ENCODE data around the gene ARID1A.

Gene ARID1A

DNA sequence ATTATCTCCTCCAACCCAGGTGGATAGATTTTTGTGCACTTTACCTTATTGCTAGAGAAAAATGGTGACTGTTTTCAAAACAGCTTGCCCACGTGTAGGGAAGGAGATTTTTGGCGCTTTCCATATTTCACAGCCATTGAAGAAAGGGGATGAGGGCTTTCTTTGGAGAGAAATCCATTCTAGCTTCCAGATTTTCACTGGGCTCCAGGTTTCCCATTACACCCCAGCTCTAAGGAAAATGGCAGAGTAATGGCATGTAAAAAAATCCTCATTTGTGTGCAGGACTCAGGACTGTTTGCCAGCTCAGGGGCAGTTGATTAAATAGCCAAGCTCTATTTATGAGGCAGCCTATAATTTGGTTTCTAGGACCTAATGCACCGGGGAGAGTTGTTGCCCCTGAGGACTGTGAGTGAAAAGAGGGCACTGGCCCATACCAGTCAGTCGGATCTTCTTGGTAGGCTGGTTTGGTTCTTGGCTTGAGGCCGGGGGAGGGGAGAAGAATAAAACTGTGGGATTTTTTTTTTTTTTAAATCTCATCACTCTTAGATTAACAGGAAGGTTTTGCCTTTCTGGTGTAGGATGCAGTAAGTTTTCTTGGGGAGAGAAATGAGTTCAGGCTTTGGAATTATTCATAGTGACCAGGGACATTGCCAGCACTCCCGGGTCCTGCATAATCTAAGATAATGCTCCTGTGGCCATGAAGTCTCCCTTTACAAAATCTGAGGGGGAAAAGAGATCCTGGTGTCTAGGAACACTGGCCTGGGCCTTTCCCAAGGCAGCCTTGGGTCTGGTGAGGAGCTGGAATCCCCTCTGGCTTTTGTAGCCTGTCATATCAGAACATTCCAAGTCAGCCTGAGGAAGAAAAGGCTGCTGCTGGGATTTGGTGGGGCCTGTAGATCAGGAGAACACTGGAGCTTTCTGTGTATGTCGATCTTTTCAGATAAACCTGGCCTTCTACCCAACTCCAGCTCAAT, 1.9 kb upstream of the ARID1A start:
- H3K4me1 Mint-ChIP-seq (ENCODE audit: low read depth), result peaks cover 37% of the 10 kb centered on the region
- H3K36me3 Mint-ChIP-seq (ENCODE audit: low read depth), result peaks cover 3% of the 10 kb centered on the region
- H3K4me3 Mint-ChIP-seq, result peak overlapping the region; percentile 83
- H3K27me3 Mint-ChIP-seq, result no peaks in the 10 kb centered on the region
- H3K27ac Mint-ChIP-seq, result peak overlapping the region; percentile 96
- no peaks in the 10 kb centered on the region for H3K9me3 Mint-ChIP-seq
- DNase-seq, result no peak

DNA sequence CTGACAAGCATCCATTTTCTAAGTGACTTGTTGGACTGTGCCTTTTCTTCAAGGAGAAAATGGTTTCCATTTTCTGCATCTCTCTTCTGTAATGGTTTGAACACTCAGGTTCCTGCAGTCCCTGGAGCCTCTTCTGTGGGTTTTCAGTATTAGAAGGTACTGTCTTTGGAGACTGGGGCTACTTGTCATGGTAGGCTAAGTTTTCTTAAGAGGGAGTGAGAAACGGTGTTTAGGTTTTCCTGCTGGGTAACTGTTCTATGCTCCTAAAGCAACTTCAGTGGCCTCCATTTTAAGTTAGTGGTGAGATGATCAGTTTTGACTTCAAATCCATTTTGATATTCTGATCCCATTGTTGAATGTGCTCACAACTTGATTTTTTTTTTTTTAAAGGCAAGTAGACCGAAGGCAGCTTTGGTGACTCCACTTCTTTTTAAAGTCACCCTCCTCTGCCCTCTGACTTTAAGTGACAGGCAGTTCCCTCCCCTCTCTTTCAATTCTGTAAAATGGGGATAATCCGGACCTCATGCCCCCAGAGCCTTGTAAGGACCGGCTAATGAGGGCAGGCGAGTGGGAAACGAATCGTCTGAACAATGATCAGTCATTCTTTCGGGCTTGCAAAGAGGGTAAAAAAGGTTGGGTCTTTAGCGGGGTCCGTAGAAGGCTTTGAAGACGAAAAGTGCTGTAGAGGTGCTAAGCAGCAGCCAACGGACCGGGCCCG, 1.0 kb upstream of the ARID1A start:
- peaks cover 3% of the 10 kb centered on the region for H3K36me3 Mint-ChIP-seq (ENCODE audit: low read depth)
- peak overlapping the region; percentile 96 for H3K27ac Mint-ChIP-seq
- peak overlapping the region; percentile 83 for H3K4me3 Mint-ChIP-seq
- H3K27me3 Mint-ChIP-seq, result no peaks in the 10 kb centered on the region
- H3K4me1 Mint-ChIP-seq (ENCODE audit: low read depth), result peaks cover 37% of the 10 kb centered on the region
- no peak for DNase-seq
- no peaks in the 10 kb centered on the region for H3K9me3 Mint-ChIP-seq

DNA sequence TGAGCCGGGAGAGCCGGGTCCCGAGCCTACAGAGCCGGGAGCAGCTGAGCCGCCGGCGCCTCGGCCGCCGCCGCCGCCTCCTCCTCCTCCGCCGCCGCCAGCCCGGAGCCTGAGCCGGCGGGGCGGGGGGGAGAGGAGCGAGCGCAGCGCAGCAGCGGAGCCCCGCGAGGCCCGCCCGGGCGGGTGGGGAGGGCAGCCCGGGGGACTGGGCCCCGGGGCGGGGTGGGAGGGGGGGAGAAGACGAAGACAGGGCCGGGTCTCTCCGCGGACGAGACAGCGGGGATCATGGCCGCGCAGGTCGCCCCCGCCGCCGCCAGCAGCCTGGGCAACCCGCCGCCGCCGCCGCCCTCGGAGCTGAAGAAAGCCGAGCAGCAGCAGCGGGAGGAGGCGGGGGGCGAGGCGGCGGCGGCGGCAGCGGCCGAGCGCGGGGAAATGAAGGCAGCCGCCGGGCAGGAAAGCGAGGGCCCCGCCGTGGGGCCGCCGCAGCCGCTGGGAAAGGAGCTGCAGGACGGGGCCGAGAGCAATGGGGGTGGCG, 371 bp downstream of the ARID1A start:
- Mint-ChIP-seq H3K27me3 (no peaks in the 10 kb centered on the region), H3K4me3 (peak overlapping the region; percentile 62), H3K36me3 (ENCODE audit: low read depth) (peaks cover 3% of the 10 kb centered on the region), H3K9me3 (no peaks in the 10 kb centered on the region), H3K27ac (no peak overlapping the region), H3K4me1 (ENCODE audit: low read depth) (peaks cover 35% of the 10 kb centered on the region)
- DNase-seq, result no peak

DNA sequence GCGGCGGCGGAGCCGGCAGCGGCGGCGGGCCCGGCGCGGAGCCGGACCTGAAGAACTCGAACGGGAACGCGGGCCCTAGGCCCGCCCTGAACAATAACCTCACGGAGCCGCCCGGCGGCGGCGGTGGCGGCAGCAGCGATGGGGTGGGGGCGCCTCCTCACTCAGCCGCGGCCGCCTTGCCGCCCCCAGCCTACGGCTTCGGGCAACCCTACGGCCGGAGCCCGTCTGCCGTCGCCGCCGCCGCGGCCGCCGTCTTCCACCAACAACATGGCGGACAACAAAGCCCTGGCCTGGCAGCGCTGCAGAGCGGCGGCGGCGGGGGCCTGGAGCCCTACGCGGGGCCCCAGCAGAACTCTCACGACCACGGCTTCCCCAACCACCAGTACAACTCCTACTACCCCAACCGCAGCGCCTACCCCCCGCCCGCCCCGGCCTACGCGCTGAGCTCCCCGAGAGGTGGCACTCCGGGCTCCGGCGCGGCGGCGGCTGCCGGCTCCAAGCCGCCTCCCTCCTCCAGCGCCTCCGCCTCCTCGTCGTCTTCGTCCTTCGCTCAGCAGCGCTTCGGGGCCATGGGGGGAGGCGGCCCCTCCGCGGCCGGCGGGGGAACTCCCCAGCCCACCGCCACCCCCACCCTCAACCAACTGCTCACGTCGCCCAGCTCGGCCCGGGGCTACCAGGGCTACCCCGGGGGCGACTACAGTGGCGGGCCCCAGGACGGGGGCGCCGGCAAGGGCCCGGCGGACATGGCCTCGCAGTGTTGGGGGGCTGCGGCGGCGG, 1.0 kb downstream of the ARID1A start:
- H3K9me3 Mint-ChIP-seq, result no peaks in the 10 kb centered on the region
- peaks cover 3% of the 10 kb centered on the region for H3K36me3 Mint-ChIP-seq (ENCODE audit: low read depth)
- H3K27me3 Mint-ChIP-seq, result no peaks in the 10 kb centered on the region
- H3K27ac Mint-ChIP-seq, result peak overlapping the region; percentile 87
- H3K4me1 Mint-ChIP-seq (ENCODE audit: low read depth), result peaks cover 32% of the 10 kb centered on the region
- no peak overlapping the region for H3K4me3 Mint-ChIP-seq
- DNase-seq, result peak; percentile 82

DNA sequence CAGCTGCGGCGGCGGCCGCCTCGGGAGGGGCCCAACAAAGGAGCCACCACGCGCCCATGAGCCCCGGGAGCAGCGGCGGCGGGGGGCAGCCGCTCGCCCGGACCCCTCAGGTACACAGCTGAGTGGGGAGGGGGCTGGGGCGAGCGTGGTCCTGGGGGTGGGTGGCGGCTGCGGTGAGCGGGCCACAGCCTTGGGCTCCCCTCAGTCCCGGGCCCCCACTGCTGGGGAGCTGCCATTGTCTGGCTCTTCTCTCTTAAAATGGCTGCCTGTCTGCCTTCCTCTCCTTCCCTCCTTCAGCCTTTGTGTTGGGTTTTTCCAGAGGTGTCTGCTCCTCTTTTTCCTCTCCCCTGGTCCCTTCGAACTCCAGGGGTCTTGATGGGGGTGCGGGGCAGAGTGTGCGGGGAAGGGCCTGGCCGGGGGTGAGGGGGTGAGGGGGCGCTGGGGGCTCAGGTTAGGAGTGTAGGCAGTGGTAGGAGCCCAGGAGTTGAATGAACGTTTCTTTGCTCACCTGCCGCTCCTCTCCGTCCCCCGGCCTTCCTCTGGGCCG, 1.7 kb downstream of the ARID1A start:
- Mint-ChIP-seq H3K4me3 (no peak overlapping the region), H3K4me1 (ENCODE audit: low read depth) (peaks cover 26% of the 10 kb centered on the region), H3K9me3 (no peaks in the 10 kb centered on the region)

DNA sequence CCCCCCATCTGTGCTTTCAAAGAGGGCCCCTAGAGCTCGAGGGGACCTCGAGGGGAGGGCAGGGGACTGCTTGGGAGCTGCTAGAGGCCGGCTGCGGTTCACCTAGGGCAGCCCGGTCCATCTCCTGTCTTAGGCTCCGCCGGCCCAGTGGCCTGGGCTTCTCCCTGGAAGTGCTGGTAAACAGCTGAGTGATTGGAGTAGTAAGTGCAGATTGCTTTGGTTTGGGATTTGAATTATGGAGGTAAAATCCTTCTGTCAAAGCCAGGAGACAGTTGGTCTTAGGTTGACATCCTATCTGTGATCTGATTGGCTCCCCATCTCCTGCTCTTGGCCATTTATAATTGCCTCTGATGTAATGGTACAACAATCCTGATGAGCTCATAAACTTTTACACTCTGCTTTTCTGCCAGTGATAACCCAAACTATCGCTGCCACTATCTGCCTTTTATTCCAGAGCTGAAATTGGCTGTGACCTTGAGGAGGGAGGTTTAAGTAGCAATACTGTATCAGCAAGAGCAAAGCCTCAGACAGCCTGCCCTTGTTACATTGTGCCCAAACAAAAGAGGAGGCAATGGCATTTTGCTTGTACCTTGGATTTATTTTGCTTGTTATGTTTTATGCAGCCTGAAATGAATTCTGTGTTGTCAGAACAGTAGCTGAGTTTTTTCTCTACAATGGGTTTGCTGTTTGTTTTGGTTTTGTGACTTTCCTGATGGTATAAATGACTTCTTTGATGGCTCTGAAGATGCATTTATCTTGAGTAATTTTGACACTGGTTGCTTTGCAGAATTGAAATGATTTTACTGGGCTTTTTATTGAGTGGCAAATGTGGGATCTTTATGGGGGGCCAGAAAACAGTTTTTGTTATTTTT, 2.4 kb downstream of the ARID1A start:
- Mint-ChIP-seq H3K27ac (no peak overlapping the region), H3K9me3 (no peaks in the 10 kb centered on the region)

More for the DNA sequence above, 1.7 kb downstream of the ARID1A start:
- DNase-seq, result peak; percentile 72
- Mint-ChIP-seq H3K27ac (no peak overlapping the region), H3K27me3 (no peaks in the 10 kb centered on the region), H3K36me3 (ENCODE audit: low read depth) (peaks cover 3% of the 10 kb centered on the region)

DNA sequence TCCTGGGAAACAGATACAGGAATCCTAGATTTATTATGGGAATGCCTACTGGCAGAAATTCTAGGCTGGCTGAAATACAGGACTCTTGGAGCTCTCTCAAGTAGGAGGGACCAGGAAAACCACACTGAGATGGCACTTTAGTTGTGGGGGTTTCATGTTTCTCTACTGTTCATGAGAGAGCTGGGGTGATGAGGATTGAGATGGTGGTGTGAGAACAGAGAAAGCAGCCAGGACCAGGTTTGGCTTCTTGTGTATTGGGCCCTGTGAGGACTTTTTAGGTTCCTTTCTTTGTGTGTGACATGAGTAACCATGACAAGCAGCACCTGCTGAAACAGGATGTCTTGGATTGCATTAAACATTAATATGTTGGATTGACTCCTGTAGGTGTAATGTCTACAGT, 4.9 kb downstream of the ARID1A start:
- DNase-seq, result no peak
- Mint-ChIP-seq H3K27ac (no peak overlapping the region), H3K9me3 (no peaks in the 10 kb centered on the region), H3K4me1 (ENCODE audit: low read depth) (peaks cover 9% of the 10 kb centered on the region), H3K4me3 (no peak overlapping the region), H3K27me3 (no peaks in the 10 kb centered on the region), H3K36me3 (ENCODE audit: low read depth) (no peaks in the 10 kb centered on the region)

More for the DNA sequence above, 2.4 kb downstream of the ARID1A start:
- Mint-ChIP-seq H3K27me3 (no peaks in the 10 kb centered on the region), H3K36me3 (ENCODE audit: low read depth) (peaks cover 3% of the 10 kb centered on the region), H3K4me1 (ENCODE audit: low read depth) (peaks cover 19% of the 10 kb centered on the region), H3K4me3 (no peak overlapping the region)
- DNase-seq, result no peak

DNA sequence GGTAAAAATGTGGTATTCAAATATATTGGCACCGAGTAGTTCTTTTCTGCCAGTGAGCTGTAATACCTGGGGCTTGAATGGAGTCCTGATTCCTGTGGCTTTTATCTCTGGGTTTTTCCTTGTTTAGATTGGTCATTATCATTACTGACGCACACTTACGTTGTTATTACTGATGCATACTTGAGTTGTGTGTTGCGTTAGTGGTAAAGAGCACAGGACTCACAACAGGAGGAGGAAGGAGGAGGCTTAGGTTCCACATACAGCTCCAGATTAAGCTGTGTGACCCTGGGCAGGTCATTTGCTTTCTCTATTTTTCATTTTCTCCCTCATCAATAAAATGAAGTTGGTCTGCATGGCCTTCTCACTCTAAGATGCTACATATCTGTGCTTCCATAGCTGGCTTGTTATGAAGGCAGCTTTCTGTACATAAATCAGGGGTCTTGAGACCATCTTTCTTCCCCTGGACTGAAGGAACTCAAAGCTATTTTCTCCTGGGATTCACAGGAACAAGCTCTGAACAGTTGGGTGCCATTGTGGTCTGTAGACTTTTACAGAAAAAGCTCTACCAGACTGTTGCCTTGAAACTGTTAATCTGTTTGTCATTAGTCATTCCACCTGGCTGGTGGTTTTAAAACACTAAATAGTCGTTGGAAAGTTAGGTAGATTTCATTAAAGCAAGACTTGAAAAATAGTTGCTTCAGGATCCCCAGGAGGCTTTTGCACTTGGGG, 5.6 kb downstream of the ARID1A start:
- H3K27me3 Mint-ChIP-seq, result no peaks in the 10 kb centered on the region
- no peak for DNase-seq
- H3K27ac Mint-ChIP-seq, result no peak overlapping the region
- H3K36me3 Mint-ChIP-seq (ENCODE audit: low read depth), result no peaks in the 10 kb centered on the region
- H3K4me3 Mint-ChIP-seq, result no peak overlapping the region
- H3K4me1 Mint-ChIP-seq (ENCODE audit: low read depth), result peaks cover 17% of the 10 kb centered on the region
- H3K9me3 Mint-ChIP-seq, result no peaks in the 10 kb centered on the region

DNA sequence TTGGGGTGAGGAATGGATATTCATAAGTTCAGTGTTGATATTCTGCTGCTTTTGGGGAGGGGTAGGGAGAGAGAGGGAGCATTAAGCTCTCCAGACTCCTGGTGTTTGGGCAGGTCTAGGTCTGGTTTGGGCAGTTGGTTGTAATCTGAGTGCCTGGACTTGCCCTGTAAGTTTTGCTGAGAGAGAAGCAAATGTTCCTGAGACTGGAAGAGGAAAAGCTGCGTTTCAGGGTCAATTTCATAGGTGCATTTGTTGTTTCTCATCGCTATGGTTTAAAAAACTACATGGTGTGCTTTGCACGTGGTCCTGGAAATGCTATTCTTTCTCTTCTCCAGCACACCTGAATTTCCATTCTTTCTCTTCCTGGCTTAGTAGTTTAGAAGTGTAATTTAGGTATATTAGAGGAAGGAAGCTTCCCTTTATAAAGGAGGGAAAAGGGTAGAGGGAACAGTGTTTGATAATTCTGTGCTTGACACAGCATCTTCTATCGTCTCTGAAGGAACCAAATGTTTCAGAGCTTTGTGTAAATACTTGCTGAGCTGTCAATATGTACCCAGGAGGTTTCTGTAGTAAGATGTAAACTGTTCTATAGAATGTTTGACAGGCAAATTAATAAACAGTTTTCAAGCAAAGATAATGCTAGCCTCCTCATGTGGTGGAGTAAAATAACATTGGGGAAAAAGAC, 6.3 kb downstream of the ARID1A start:
- no peaks in the 10 kb centered on the region for H3K27me3 Mint-ChIP-seq

DNA sequence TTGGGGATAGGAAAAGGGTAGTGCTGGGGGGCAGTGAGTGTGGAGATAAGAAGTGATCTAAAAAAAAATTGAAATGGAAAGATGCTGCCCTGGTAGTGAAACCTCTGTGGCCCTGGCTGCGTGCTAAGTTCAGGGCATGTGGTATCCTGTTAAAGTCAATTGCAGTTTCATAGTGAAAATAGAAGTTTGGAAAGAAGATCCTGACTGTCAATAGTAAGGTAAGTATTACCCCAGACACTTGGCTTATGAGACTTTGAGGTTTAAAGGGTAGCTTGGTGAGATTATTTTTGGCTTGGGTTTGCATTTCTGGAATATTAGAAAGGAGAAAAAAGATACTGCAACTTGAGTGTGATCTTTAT, 6.8 kb downstream of the ARID1A start:
- Mint-ChIP-seq H3K4me1 (ENCODE audit: low read depth) (peaks cover 27% of the 10 kb centered on the region), H3K27ac (no peak overlapping the region), H3K9me3 (no peaks in the 10 kb centered on the region), H3K4me3 (no peak overlapping the region), H3K27me3 (no peaks in the 10 kb centered on the region), H3K36me3 (ENCODE audit: low read depth) (peaks cover 5% of the 10 kb centered on the region)
- DNase-seq, result no peak

More for the DNA sequence above, 6.3 kb downstream of the ARID1A start:
- DNase-seq, result no peak
- Mint-ChIP-seq H3K4me3 (no peak overlapping the region), H3K36me3 (ENCODE audit: low read depth) (peaks cover under 1% of the 10 kb centered on the region), H3K27ac (no peak overlapping the region), H3K9me3 (no peaks in the 10 kb centered on the region), H3K4me1 (ENCODE audit: low read depth) (peaks cover 22% of the 10 kb centered on the region)

DNA sequence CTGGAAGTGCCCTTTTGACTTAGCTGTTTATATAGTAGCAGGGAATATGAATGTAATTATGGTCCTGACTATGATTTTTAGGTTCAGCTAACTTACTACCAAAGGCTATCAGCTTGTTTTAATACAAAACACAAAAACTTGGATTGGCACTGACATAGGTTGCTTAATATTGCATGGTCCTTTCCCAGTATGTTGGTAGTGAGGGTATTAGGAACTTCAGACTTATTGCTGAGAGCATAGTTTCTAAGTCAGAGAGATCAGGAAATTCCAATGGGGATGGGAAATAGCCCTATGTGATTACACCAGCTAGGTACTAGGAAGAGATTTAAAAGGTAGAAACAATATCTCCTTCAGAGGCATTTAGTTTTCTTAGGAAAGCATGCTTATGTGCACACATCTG, 7.7 kb downstream of the ARID1A start:
- no peak for DNase-seq
- H3K27me3 Mint-ChIP-seq, result no peaks in the 10 kb centered on the region
- H3K27ac Mint-ChIP-seq, result no peak overlapping the region
- H3K4me1 Mint-ChIP-seq (ENCODE audit: low read depth), result peaks cover 33% of the 10 kb centered on the region
- H3K4me3 Mint-ChIP-seq, result no peak overlapping the region
- H3K36me3 Mint-ChIP-seq (ENCODE audit: low read depth), result peaks cover 11% of the 10 kb centered on the region
- no peaks in the 10 kb centered on the region for H3K9me3 Mint-ChIP-seq

DNA sequence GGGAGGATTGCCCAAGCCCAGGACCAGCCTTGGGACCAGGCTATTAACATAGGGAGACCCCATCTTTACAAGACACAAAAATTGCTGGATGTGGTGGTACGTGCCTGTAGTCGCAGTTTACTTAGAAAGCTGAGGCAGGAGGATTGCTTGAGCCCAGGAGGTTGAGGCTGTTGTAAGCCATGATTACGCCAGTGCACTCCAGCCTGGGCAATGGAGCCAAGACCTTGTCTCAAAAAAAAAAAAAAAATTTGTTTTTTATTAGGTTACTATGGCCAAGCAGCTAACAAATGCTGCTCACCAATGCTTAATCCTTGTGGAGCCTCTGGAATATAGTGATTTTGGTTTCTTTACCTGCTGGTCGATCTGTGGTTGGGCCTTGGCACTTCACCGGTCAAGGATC, 8.8 kb downstream of the ARID1A start:
- H3K27ac Mint-ChIP-seq, result peak overlapping the region; percentile 79
- no peaks in the 10 kb centered on the region for H3K27me3 Mint-ChIP-seq
- H3K4me3 Mint-ChIP-seq, result no peak overlapping the region
- peaks cover 23% of the 10 kb centered on the region for H3K36me3 Mint-ChIP-seq (ENCODE audit: low read depth)
- DNase-seq, result no peak
- no peaks in the 10 kb centered on the region for H3K9me3 Mint-ChIP-seq
- peaks cover 41% of the 10 kb centered on the region for H3K4me1 Mint-ChIP-seq (ENCODE audit: low read depth)
